NK-92 (cell line): ENCODE measurements around the gene ACTMAP.
"Not testable (repeated sequence)": the region's sequence is repeated elsewhere in the genome, so short reads cannot be mapped to it uniquely, and the experiment has no call there.

Source experiments
- DNase-seq: peaks from one replicate; lab custom pipeline; 2025; ENCODE audit not compliant: unreplicated experiment; lab: John Stamatoyannopoulos, UW

ACTMAP gene

GRCh38 chr19:40750058-40750873 is at the start of gene ACTMAP:
Gene ACTMAP (minus strand): TSS chr19:40750477. CDS start chr19:40749803, 674 bp downstream.
- peak; percentile 97 for DNase-seq

DNA sequence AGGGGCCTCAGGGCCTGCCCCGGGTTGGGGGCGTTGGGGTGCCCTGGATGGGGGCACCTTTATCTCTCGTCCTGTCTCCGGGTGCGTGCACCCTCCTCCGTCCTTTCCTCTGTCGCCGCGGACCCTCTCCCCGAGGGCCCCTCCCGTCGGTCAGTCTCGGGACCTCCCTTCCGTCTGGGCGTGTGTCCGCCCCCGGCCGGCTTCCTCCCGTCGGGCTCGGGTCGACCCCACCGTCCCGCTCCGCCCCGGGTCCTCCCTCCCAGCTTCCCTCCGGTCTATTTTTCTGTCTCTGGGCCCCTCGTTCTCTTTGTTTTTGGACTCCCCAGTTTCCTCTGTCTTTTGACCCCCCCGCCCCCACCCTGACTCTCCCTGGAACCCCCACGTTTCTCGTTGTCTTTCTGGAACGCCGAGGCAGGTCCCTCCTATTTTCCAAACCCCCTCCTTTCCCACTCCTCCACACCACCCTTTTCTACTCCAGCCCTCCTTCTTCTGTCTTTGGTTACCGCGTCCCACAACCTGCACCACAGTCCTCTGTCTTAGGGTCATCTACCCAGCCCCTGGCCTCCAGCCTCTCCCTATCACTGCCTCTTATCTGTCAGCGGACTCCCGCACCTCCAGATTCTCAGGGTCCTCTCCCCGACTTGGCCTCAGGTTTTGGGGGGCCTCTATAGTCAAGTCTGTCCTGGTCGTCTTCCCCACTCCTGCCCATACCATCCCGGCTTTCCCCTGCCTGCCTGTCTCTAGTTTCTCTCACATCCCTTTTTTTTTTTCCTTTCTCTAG is 49.5 kb upstream of the ACTMAP start:
- DNase-seq, result no peak

DNA sequence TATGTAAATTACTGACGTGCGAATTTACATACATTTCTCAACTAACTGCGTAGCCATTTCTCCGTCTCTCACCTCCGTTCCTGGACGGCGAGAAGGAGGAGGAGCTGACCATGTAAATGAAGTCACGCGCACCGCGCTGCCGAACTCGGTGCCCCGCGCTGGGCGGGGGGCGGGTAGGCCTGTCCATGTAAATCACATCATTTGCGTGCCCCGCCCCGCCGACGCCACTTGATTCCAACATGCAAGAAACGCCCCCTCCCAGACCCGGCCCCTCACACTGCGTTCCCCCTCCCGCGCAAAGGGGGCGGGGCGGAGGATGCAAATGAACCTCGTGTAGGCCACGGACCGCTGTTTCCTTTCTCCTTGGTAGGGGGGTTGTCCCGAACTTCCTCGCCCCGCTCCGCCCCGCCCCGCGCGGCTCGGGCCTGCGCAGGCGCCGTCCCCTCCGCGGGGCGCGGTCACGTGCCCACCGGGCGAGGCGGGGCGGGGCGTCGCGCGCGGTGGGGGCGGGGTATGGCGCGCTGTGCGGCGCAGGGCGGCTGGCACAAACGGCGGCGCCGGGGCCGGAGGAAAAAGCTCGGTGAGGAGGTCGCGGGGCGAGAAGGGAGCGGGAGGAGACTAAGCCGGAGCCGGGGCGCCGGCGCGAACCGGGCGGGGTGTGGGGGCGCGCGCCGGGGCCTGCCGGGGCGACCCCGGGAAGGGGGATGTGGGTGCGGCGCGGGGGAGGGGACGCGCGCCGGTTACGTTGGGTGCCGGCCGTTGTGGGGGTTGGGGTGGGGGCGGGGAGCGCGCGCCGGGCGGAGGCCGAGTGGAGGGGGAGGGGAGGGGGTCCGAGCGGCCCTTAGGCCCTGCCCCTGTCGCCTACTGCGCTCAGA is 48.6 kb upstream of the ACTMAP start, which contains the start of gene EGLN2:
Gene EGLN2 (plus strand): TSS at position 509 of the 875 bp plus-strand sequence. CDS start 1,382 bp downstream, outside the sequence.
- peak; percentile 99 for DNase-seq

- DNase-seq, result no peak
Observed at GRCh38 chr19:40797963-40798682, 47.8 kb upstream of the ACTMAP start.

DNA sequence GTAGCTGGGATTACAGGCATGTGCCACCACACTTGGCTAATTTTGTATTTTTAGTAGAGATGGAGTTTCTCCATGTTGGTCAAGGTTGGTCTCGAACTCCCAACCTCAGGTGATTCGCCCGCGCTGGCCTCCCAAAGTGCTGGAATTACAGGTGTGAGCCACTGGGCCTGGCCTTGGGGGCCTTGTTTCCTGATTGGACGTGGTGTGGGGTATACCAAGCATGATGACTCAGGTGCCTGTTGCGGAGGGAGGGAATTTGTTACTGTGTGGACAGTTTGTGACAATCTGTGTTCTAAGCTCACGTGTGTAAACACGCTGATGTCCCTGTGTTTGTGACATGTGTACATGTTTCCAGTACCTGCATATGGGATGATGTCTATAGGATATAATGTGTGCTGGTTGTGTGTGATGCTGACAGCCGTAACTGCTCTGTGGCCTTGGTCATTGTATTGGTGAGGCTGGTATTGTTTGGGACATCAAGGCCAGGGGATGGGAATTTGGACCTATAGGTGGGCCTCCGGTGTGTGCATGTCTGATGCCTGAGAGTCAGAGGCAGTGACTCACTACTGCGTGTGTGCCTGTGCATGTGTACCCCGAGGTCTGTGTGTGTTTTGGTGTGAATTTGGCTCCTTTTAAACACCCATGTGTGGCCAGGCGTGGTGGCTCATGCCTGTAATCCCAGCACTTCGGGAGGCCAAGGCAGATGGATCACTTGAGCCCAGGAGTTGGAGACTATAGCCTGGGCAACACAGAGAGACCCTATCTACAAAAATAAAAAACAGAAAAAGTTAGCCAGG is 47.1 kb upstream of the ACTMAP start:
- DNase-seq, result no peak

DNA sequence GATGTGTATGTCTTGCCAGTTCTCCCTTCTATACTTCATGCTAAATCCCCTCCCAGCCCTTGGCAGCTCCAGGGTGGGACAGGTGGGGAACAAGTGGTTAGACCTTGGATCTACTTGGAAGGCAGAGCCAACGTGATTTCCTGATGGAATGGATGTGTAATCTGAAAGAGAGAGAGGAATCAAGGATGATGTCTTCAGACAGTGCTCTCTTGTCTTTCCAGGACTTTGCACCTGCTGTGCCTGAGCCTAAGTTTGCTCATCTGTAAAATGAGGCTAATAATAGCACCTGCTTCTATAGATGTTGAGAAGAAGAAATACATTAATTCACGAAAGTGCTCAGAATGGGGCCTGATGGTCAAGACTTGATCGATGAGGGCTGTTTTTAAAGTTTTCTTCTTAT is 41.7 kb upstream of the ACTMAP start:
- DNase-seq, result no peak

DNA sequence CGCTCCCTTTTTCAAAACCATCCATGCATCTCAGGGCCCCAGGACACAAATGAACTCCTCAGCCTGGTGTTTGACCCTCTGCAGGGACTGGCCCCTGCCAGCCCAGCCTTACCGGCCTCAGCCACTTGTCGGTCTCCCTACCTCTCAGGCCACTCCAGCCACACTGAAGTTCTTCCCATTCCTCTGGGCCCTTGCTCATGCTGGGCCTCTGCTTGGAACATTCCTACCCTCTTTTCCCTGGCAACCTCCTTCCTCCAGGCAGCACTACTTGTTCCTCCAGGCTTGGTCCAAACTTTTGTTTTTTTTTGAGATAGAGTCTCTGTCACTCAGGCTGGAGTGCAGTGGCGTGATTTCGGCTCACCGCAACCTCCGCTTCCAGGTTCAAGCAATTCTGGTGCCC is 41.1 kb upstream of the ACTMAP start:
- DNase-seq, result no peak

- no peak for DNase-seq
Observed at GRCh38 chr19:40786060-40787037, 36.1 kb upstream of the ACTMAP start.

GRCh38 chr19:40785526-40785925 is 35.2 kb upstream of the ACTMAP start:
- no peak for DNase-seq

DNA sequence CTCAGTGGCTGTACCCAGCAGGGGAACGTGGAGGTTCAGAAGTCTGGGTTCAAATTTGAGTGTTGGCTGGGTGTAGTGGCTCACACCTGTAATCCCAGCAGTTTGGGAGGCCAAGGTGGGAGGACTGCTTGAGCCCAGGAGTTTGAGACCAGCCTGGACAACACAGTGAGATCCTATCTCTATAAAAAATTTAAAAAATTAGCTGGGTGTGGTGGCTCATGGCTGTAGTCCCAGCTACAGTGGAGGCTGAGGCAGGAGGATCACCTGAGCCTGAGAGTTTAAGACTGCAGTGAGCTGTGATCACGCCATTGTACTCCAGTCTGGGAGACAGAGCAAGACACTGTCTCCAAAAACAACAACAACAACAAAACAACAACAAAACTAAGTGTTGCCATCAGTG is 33.9 kb upstream of the ACTMAP start:
- not testable (repeated sequence) for DNase-seq

- no peak for DNase-seq
Observed at GRCh38 chr19:40783711-40784110, 33.4 kb upstream of the ACTMAP start.

GRCh38 chr19:40781140-40781539 is 30.9 kb upstream of the ACTMAP start:
- no peak for DNase-seq

DNA sequence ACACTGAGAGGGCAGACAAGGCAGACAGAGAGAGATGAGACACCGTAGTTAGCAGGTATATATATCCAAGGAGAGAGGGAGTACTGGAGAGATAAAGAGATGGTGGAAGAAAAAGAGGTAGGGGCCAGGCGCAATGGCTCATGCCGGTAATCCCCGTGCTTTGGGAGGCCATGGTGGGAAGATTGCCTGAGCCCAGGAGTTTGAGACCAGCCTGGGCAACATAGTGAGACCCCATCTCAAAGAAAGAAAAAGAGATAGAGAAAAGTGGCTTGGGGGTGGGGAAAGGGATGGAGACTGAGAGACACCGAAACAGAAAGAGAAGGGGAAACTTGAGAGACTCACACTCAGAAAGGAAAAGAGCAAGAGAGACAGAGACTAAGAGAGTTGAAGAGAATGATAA is 30.3 kb upstream of the ACTMAP start:
- no peak for DNase-seq

GRCh38 chr19:40778706-40779284 is 28.5 kb upstream of the ACTMAP start:
- no peak for DNase-seq

DNA sequence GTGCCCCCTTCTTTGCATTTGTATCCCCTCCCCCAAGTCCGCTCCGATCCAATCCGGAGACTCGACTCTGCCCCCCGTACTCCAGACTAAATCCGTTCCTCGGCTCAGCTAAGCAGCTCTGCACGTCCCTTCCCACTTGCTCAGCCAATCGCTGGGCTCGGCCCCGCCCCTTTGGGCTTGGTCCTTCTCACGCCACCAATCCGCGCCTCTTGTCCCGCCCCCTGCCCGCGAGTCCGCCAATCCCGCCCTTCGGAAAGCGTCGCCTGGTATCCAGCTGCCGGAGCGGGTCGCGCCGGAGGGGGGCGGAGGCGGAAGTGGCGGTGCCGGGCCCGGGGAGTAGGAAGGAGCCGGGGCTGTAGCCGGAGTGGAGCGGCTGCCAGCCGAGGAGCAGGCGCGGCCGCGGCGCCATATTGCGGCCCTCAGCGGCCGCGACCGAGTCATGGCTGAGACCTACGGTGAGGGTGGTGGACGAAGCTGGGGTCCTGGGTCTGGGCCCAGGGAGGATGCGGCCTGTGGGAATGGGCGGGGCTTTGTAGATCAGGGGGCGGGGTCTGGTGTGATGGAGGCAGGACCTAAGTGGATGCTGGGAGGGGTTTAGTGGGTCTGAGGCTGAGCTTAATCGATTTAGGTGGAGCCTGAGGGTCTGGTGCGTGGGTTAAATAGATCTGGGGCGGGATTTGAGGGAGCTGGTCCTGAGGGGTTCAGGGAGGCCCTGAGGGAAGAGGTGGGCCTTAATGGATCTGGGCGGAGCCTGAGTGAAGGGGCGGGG is 27.8 kb upstream of the ACTMAP start, which contains the start of gene RAB4B:
Gene RAB4B (plus strand): TSS at position 311 of the 769 bp plus-strand sequence. CDS start 129 bp downstream, at position 440.
- DNase-seq, result peak; percentile 98

GRCh38 chr19:40777645-40777936 is 27.3 kb upstream of the ACTMAP start:
- DNase-seq, result no peak

- DNase-seq, result no peak
Observed at GRCh38 chr19:40776932-40777644, 26.8 kb upstream of the ACTMAP start.
